ENCODE measurements around the gene CEP112. TPM values are rescaled to one million over a fixed set of nuclear protein-coding genes. Genes with fewer than 3 reads are reported as not detected.

The CEP112 gene
- total and polyA plus RNA-seq, 7 experiments from 2014 or later = 0.08 to 2.5 (median 0.66) TPM; not detected in 1

- intact Hi-C loops (cut with micrococcal nuclease) = loop anchor here in 1 of 2 donors (10.0 kb wide), 1 partner anchor 123 kb away; no protein-coding TSS in a partner anchor
- no peaks in the 10 kb centered on the region for H3K9me3 ChIP-seq (ENCODE audit: control insufficient read depth in 2 of 3, low read length in 3 of 3)
- Mint-ChIP-seq H3K9me3 (peaks cover 0 to 4% (median 0%) of the 10 kb centered on the region in 11 donors), H3K4me3 (peak overlapping the region in 1 of 10 donors; percentile 12), H3K36me3 (peaks cover 0 to 3% (median 0%) of the 10 kb centered on the region in 5 donors), H3K27me3 (no peaks in the 10 kb centered on the region), H3K27ac (peak overlapping the region in 2 of 9 donors; percentile 6 to 10), H3K4me1 (peaks cover 0 to 13% (median 12%) of the 10 kb centered on the region in 7 donors)
- H3K27ac ChIP-seq (ENCODE audit: low read depth, low read length) = no peak overlapping the region
- no peaks in the 10 kb centered on the region for H3K27me3 ChIP-seq (ENCODE audit: control insufficient read depth in 2 of 2, insufficient read depth in 2 of 2, low read length in 2 of 2)
- H3K4me1 ChIP-seq (ENCODE audit: control insufficient read depth in 2 of 2, insufficient read depth in 2 of 2, low read length in 2 of 2) = peaks cover 0 to 8% of the 10 kb centered on the region in 2 donors
- CTCF ChIA-PET = no interaction called here
- H3K4me3 ChIP-seq (ENCODE audit: low read length) = no peak overlapping the region
- ATAC-seq = no peak
- POLR2A ChIA-PET = no interaction called here
- H3K36me3 ChIP-seq (ENCODE audit: control insufficient read depth in 2 of 3, insufficient read depth in 3 of 3, low read length in 3 of 3) = no peaks in the 10 kb centered on the region
- peak in 1 of 9 donors; percentile 14 for DNase-seq
Observed at GRCh38 chr17:65677932-65678331, 514.0 kb downstream of the CEP112 start.

DNA sequence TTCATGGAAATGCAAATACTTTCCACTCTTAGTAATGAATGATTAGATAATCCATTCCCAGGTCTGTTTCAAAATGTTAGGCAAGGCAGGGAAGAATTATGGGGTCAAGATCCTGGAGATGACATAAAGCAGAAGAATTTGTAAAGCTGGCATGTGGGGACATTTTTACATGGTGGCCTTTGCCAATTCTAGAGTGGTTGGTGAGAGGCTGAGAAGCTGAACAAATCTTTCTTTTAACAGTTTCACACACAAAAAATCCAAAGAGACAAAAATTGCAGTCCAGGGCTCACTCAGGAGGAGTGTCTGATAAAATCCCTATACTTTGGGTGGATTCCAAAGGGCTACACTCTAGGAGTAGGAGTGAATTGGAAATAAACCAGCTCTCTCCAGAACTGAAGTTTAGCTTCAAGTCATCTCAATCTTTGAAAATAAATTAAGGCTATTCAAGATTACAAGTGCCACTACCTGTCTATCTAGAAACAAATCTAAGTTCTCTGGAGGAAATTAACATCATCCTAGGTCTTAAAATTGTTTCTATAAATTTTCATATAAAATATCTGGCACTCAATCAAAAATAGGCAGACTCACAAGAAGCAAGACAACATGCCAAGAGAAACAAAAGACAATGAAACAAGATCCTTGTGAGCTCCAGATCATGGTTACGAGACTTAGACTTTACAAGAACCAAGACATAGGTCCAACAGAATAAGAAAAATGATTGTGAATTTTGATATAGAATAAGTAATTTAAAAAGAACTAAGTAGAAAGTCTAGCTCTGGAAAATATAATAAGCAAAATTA is 517.5 kb downstream of the CEP112 start:
- Histone ChIP-seq H3K4me3 (ENCODE audit: low read length) (no peak overlapping the region), H3K27me3 (ENCODE audit: control insufficient read depth in 2 of 2, insufficient read depth in 2 of 2, low read length in 2 of 2) (no peaks in the 10 kb centered on the region), H3K4me1 (ENCODE audit: control insufficient read depth in 2 of 2, insufficient read depth in 2 of 2, low read length in 2 of 2) (peaks cover 0 to 8% of the 10 kb centered on the region in 2 donors), H3K27ac (ENCODE audit: low read depth, low read length) (no peak overlapping the region), H3K9me3 (ENCODE audit: control insufficient read depth in 2 of 3, low read length in 3 of 3) (no peaks in the 10 kb centered on the region), H3K36me3 (ENCODE audit: control insufficient read depth in 2 of 3, insufficient read depth in 3 of 3, low read length in 3 of 3) (no peaks in the 10 kb centered on the region)
- no peak overlapping the region for H3K4me3 Mint-ChIP-seq
- H3K27me3 Mint-ChIP-seq = peaks cover 0 to 4% (median 0%) of the 10 kb centered on the region in 5 donors
- H3K9me3 Mint-ChIP-seq = peaks cover 0 to 2% (median 0%) of the 10 kb centered on the region in 11 donors
- intact Hi-C loops (cut with micrococcal nuclease) = loop anchor here in 1 of 2 donors (10.0 kb wide), 1 partner anchor 120 kb away; no protein-coding TSS in a partner anchor
- H3K4me1 Mint-ChIP-seq = peaks cover 0 to 13% (median 12%) of the 10 kb centered on the region in 7 donors
- no peak overlapping the region for H3K27ac Mint-ChIP-seq
- CTCF ChIA-PET = interaction anchor here (0.7 kb wide), 1 partner anchor 695 kb away, joined by 3 read pairs; no protein-coding TSS in a partner anchor
- H3K36me3 Mint-ChIP-seq = no peaks in the 10 kb centered on the region
- no peak for DNase-seq
- ATAC-seq = no peak
- POLR2A ChIA-PET = no interaction called here

DNA sequence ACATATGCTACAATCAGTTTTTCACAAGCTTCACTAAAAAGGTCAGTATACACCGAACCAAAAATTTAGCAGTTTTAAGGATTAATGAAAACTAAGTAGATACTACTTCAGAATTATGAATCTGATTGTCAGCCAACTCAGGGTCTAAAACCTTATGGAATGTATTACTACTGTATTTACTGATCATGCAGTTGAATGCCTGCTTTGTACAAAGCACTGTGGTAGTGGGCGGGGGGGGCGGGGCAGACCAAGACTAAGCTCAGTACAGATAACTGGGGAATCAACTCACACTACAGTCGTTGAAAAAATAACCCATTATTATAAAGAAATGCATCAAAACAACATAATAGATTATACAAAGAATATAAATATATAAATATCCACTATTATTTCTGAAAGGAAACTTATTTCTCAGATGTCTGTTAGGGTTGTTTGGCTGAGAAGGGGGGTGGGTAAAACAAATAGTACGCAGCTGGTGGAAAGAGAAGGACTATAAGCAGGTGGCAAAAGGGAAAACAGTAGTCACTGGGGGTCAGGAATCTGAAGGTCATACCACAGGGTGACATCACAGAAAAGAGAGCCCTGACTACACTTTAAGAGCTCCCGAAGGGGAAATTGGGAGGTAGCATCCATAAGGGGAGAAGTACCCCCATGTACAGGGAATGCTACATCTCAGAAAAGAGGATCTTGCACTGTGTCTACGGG is 521.1 kb downstream of the CEP112 start:
- Histone ChIP-seq H3K27ac (ENCODE audit: low read depth, low read length) (no peak overlapping the region), H3K4me3 (ENCODE audit: low read length) (no peak overlapping the region), H3K36me3 (ENCODE audit: control insufficient read depth in 2 of 3, insufficient read depth in 3 of 3, low read length in 3 of 3) (no peaks in the 10 kb centered on the region), H3K9me3 (ENCODE audit: control insufficient read depth in 2 of 3, low read length in 3 of 3) (no peaks in the 10 kb centered on the region), H3K27me3 (ENCODE audit: control insufficient read depth in 2 of 2, insufficient read depth in 2 of 2, low read length in 2 of 2) (no peaks in the 10 kb centered on the region), H3K4me1 (ENCODE audit: control insufficient read depth in 2 of 2, insufficient read depth in 2 of 2, low read length in 2 of 2) (no peaks in the 10 kb centered on the region)
- H3K4me3 Mint-ChIP-seq = no peak overlapping the region
- POLR2A ChIA-PET = no interaction called here
- intact Hi-C loops (cut with micrococcal nuclease) = loop anchor here in 1 of 2 donors (10.0 kb wide), 1 partner anchor 116 kb away; no protein-coding TSS in a partner anchor
- H3K4me1 Mint-ChIP-seq = no peaks in the 10 kb centered on the region
- CTCF ChIA-PET = no interaction called here
- no peak for DNase-seq
- no peak overlapping the region for H3K27ac Mint-ChIP-seq
- ATAC-seq = no peak
- peaks cover 0 to 2% (median 0%) of the 10 kb centered on the region in 11 donors for H3K9me3 Mint-ChIP-seq
- peaks cover 0 to 4% (median 0%) of the 10 kb centered on the region in 5 donors for H3K27me3 Mint-ChIP-seq
- no peaks in the 10 kb centered on the region for H3K36me3 Mint-ChIP-seq

GRCh38 chr17:65668211-65668610 is 523.7 kb downstream of the CEP112 start:
- intact Hi-C loops (cut with micrococcal nuclease) = no loop called here
- no peak for ATAC-seq
- H3K27ac Mint-ChIP-seq = no peak overlapping the region
- H3K4me1 ChIP-seq (ENCODE audit: control insufficient read depth in 2 of 2, insufficient read depth in 2 of 2, low read length in 2 of 2) = no peaks in the 10 kb centered on the region
- H3K27me3 Mint-ChIP-seq = peaks cover 0 to 4% (median 0%) of the 10 kb centered on the region in 5 donors
- H3K9me3 ChIP-seq (ENCODE audit: control insufficient read depth in 2 of 3, low read length in 3 of 3) = no peaks in the 10 kb centered on the region
- H3K9me3 Mint-ChIP-seq = no peaks in the 10 kb centered on the region
- peaks cover 0 to 5% (median 0%) of the 10 kb centered on the region in 5 donors for H3K36me3 Mint-ChIP-seq
- no peaks in the 10 kb centered on the region for H3K27me3 ChIP-seq (ENCODE audit: control insufficient read depth in 2 of 2, insufficient read depth in 2 of 2, low read length in 2 of 2)
- no peak for DNase-seq
- ChIA-PET CTCF (no interaction called here), POLR2A (no interaction called here)
- no peak overlapping the region for H3K4me3 ChIP-seq (ENCODE audit: low read length)
- no peaks in the 10 kb centered on the region for H3K4me1 Mint-ChIP-seq
- no peak overlapping the region for H3K27ac ChIP-seq (ENCODE audit: low read depth, low read length)
- no peak overlapping the region for H3K4me3 Mint-ChIP-seq
- H3K36me3 ChIP-seq (ENCODE audit: control insufficient read depth in 2 of 3, insufficient read depth in 3 of 3, low read length in 3 of 3) = no peaks in the 10 kb centered on the region

DNA sequence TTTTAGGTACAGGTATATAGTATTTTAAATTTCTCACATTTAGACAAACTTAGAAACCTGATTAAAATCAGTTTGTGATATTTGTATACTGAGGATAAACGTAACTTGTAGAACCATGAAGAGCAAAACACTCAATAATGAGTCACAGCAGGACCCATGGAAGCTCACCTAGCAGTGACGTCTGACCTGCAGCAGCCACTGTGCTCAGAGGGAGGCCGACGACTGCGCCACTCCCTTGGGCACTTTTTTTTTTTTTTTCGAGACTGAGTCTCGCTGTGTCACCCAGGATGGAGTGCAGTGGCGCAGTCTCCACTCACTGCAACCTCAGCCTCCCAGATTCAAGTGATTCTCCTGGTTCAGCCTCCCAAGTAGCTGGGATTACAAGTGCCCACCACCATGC is 524.3 kb downstream of the CEP112 start:
- ChIA-PET CTCF (no interaction called here), POLR2A (no interaction called here)
- H3K4me1 ChIP-seq (ENCODE audit: control insufficient read depth in 2 of 2, insufficient read depth in 2 of 2, low read length in 2 of 2) = no peaks in the 10 kb centered on the region
- no peak overlapping the region for H3K27ac Mint-ChIP-seq
- peaks cover 0 to 5% (median 0%) of the 10 kb centered on the region in 5 donors for H3K36me3 Mint-ChIP-seq
- H3K4me3 ChIP-seq (ENCODE audit: low read length) = no peak overlapping the region
- ATAC-seq (no peak), DNase-seq (no peak)
- H3K9me3 Mint-ChIP-seq = no peaks in the 10 kb centered on the region
- H3K36me3 ChIP-seq (ENCODE audit: control insufficient read depth in 2 of 3, insufficient read depth in 3 of 3, low read length in 3 of 3) = no peaks in the 10 kb centered on the region
- no peak overlapping the region for H3K27ac ChIP-seq (ENCODE audit: low read depth, low read length)
- H3K27me3 Mint-ChIP-seq = peaks cover 0 to 4% (median 0%) of the 10 kb centered on the region in 5 donors
- H3K4me3 Mint-ChIP-seq = no peak overlapping the region
- no peaks in the 10 kb centered on the region for H3K27me3 ChIP-seq (ENCODE audit: control insufficient read depth in 2 of 2, insufficient read depth in 2 of 2, low read length in 2 of 2)
- no peaks in the 10 kb centered on the region for H3K9me3 ChIP-seq (ENCODE audit: control insufficient read depth in 2 of 3, low read length in 3 of 3)
- H3K4me1 Mint-ChIP-seq = no peaks in the 10 kb centered on the region
- intact Hi-C loops (cut with micrococcal nuclease) = no loop called here

GRCh38 chr17:65666876-65667321 is 525.0 kb downstream of the CEP112 start:
- POLR2A ChIA-PET = no interaction called here
- ATAC-seq (no peak), DNase-seq (no peak)
- Histone ChIP-seq H3K4me1 (ENCODE audit: control insufficient read depth in 2 of 2, insufficient read depth in 2 of 2, low read length in 2 of 2) (no peaks in the 10 kb centered on the region), H3K36me3 (ENCODE audit: control insufficient read depth in 2 of 3, insufficient read depth in 3 of 3, low read length in 3 of 3) (no peaks in the 10 kb centered on the region), H3K27me3 (ENCODE audit: control insufficient read depth in 2 of 2, insufficient read depth in 2 of 2, low read length in 2 of 2) (no peaks in the 10 kb centered on the region), H3K9me3 (ENCODE audit: control insufficient read depth in 2 of 3, low read length in 3 of 3) (no peaks in the 10 kb centered on the region), H3K4me3 (ENCODE audit: low read length) (no peak overlapping the region), H3K27ac (ENCODE audit: low read depth, low read length) (no peak overlapping the region)
- Mint-ChIP-seq H3K4me3 (no peak overlapping the region), H3K4me1 (no peaks in the 10 kb centered on the region), H3K27me3 (peaks cover 0 to 4% (median 0%) of the 10 kb centered on the region in 5 donors), H3K27ac (no peak overlapping the region), H3K9me3 (no peaks in the 10 kb centered on the region), H3K36me3 (peaks cover 0 to 5% (median 0%) of the 10 kb centered on the region in 5 donors)
- CTCF ChIA-PET = no interaction called here
- intact Hi-C loops (cut with micrococcal nuclease) = no loop called here
